ENCODE measurements around the gene BMP8A. TPM values are rescaled to one million over a fixed set of nuclear protein-coding genes. Genes with fewer than 3 reads are reported as not detected.
A peak's percentile ranks its signal among the peaks of the same experiment; 100 is the strongest.

The BMP8A gene
- total RNA-seq, 1 experiment from 2014 or later = not detected

- no peaks in the 10 kb centered on the region for H3K9me3 Mint-ChIP-seq (ENCODE audit: unreplicated experiment)
- BruUV-seq (replicated peaks) = no TSS peak
- POLR2A ChIA-PET = no interaction called here
- no peak overlapping the region for H3K4me3 Mint-ChIP-seq (ENCODE audit: unreplicated experiment)
- H3K4me1 Mint-ChIP-seq (ENCODE audit: insufficient read depth, unreplicated experiment) = no peaks in the 10 kb centered on the region
- peaks cover 96% of the 10 kb centered on the region for H3K36me3 Mint-ChIP-seq (ENCODE audit: insufficient read depth, unreplicated experiment)
- no peak for TF ChIP-seq CTCF (IDR thresholded peaks at IDR 0.05; ENCODE audit: unreplicated experiment)
- CTCF ChIA-PET = interaction anchor here (0.5 kb wide), 1 partner anchor 162 kb away, joined by 3 read pairs; no protein-coding TSS in a partner anchor
- no peak for DNase-seq (ENCODE audit: unreplicated experiment)
- intact Hi-C loops (cut with micrococcal nuclease) = no loop called here
- H3K27me3 Mint-ChIP-seq (ENCODE audit: insufficient read depth, unreplicated experiment) = no peaks in the 10 kb centered on the region
- no peak overlapping the region for H3K27ac Mint-ChIP-seq (ENCODE audit: low read depth, unreplicated experiment)
These were observed 38.9 kb upstream of the BMP8A start for GRCh38 chr1:39452540-39452939.

- H3K4me1 Mint-ChIP-seq (ENCODE audit: insufficient read depth, unreplicated experiment) = no peaks in the 10 kb centered on the region
- H3K27ac Mint-ChIP-seq (ENCODE audit: low read depth, unreplicated experiment) = no peak overlapping the region
- BruUV-seq (replicated peaks) = no TSS peak
- no peaks in the 10 kb centered on the region for H3K27me3 Mint-ChIP-seq (ENCODE audit: insufficient read depth, unreplicated experiment)
- ChIA-PET POLR2A (no interaction called here), CTCF (interaction anchor here (0.6 kb wide), 1 partner anchor 358 kb away, joined by 3 read pairs; no protein-coding TSS in a partner anchor)
- TF ChIP-seq CTCF (IDR thresholded peaks at IDR 0.05; ENCODE audit: unreplicated experiment) = no peak
- no peak overlapping the region for H3K4me3 Mint-ChIP-seq (ENCODE audit: unreplicated experiment)
- H3K9me3 Mint-ChIP-seq (ENCODE audit: unreplicated experiment) = no peaks in the 10 kb centered on the region
- H3K36me3 Mint-ChIP-seq (ENCODE audit: insufficient read depth, unreplicated experiment) = peaks cover 96% of the 10 kb centered on the region
- intact Hi-C loops (cut with micrococcal nuclease) = no loop called here
- DNase-seq (ENCODE audit: unreplicated experiment) = peak; percentile 88
These were observed 37.8 kb upstream of the BMP8A start for GRCh38 chr1:39453603-39454002.

GRCh38 chr1:39458991-39459390 is 32.4 kb upstream of the BMP8A start:
- no peak for DNase-seq (ENCODE audit: unreplicated experiment)
- no peak for TF ChIP-seq CTCF (IDR thresholded peaks at IDR 0.05; ENCODE audit: unreplicated experiment)
- Mint-ChIP-seq H3K27me3 (ENCODE audit: insufficient read depth, unreplicated experiment) (no peaks in the 10 kb centered on the region), H3K4me3 (ENCODE audit: unreplicated experiment) (no peak overlapping the region), H3K36me3 (ENCODE audit: insufficient read depth, unreplicated experiment) (peaks cover 100% of the 10 kb centered on the region), H3K27ac (ENCODE audit: low read depth, unreplicated experiment) (no peak overlapping the region), H3K9me3 (ENCODE audit: unreplicated experiment) (no peaks in the 10 kb centered on the region), H3K4me1 (ENCODE audit: insufficient read depth, unreplicated experiment) (no peaks in the 10 kb centered on the region)
- ChIA-PET POLR2A (interaction anchor here (1.0 kb wide), 1 partner anchor 13 kb away, joined by 3 read pairs; no protein-coding TSS in a partner anchor), CTCF (interaction anchor here (1.2 to 1.6 kb wide), 2 partner anchors 81 to 360 kb away, joined by 4 read pairs; no protein-coding TSS in a partner anchor)
- intact Hi-C loops (cut with micrococcal nuclease) = no loop called here
- no TSS peak for BruUV-seq (replicated peaks)

- H3K4me3 Mint-ChIP-seq (ENCODE audit: unreplicated experiment) = no peak overlapping the region
- H3K4me1 Mint-ChIP-seq (ENCODE audit: insufficient read depth, unreplicated experiment) = no peaks in the 10 kb centered on the region
- peaks cover 95% of the 10 kb centered on the region for H3K36me3 Mint-ChIP-seq (ENCODE audit: insufficient read depth, unreplicated experiment)
- no peaks in the 10 kb centered on the region for H3K27me3 Mint-ChIP-seq (ENCODE audit: insufficient read depth, unreplicated experiment)
- H3K9me3 Mint-ChIP-seq (ENCODE audit: unreplicated experiment) = no peaks in the 10 kb centered on the region
- intact Hi-C loops (cut with micrococcal nuclease) = no loop called here
- BruUV-seq (replicated peaks) = no TSS peak
- no peak for DNase-seq (ENCODE audit: unreplicated experiment)
- ChIA-PET POLR2A (no interaction called here), CTCF (interaction anchor here (0.8 kb wide), 1 partner anchor 77 kb away, joined by 3 read pairs; no protein-coding TSS in a partner anchor)
- TF ChIP-seq CTCF (IDR thresholded peaks at IDR 0.05; ENCODE audit: unreplicated experiment) = no peak
- H3K27ac Mint-ChIP-seq (ENCODE audit: low read depth, unreplicated experiment) = no peak overlapping the region
These were observed 29.4 kb upstream of the BMP8A start for GRCh38 chr1:39462074-39462473.
